ENCODE results near the gene DDC. TPM values are rescaled to one million over a fixed set of nuclear protein-coding genes. Genes with fewer than 3 reads are reported as not detected.

Gene DDC
- polyA plus RNA-seq, 1 donor (not counting 4 experiments of a cell fraction or from before 2014, with no cell fraction given) = not detected

GRCh38 chr7:50559881-50560280 lies 5.3 kb downstream of the DDC start:
- Histone ChIP-seq H3K9me1 (ENCODE audit: control insufficient read depth, extremely low read depth, insufficient read depth, low read length) (no peaks in the 10 kb centered on the region), H3K4me2 (ENCODE audit: control insufficient read depth, extremely low read depth, insufficient read depth, low read depth, low read length) (no peak overlapping the region), H3K9me3 (ENCODE audit: control insufficient read depth, low read depth, low read length) (no peaks in the 10 kb centered on the region), H3K27ac (ENCODE audit: control insufficient read depth, insufficient read depth, low read length) (no peak overlapping the region), H3K9ac (ENCODE audit: control insufficient read depth, extremely low read depth, insufficient read depth, low read length) (no peak overlapping the region), H3K27me3 (ENCODE audit: control insufficient read depth, extremely low read depth, insufficient read depth, low read length) (peaks cover 42% of the 10 kb centered on the region), H3K4me3 (ENCODE audit: control insufficient read depth in 2 of 3, extremely low read depth in 1 of 3, insufficient read depth in 2 of 3, low read depth in 1 of 3, low read length in 3 of 3) (no peak overlapping the region), H3K36me3 (ENCODE audit: control insufficient read depth in 2 of 2, extremely low read depth in 1 of 2, insufficient read depth in 2 of 2, low read length in 2 of 2) (no peaks in the 10 kb centered on the region), H2AFZ (ENCODE audit: control insufficient read depth, low read length) (no peak overlapping the region), H3K4me1 (ENCODE audit: control insufficient read depth, extremely low read depth, insufficient read depth, low read length) (no peaks in the 10 kb centered on the region), H4K20me1 (ENCODE audit: control insufficient read depth, extremely low read depth, insufficient read depth, low read length) (no peaks in the 10 kb centered on the region), H3K79me2 (ENCODE audit: control insufficient read depth, insufficient read depth, low read length) (no peaks in the 10 kb centered on the region)
- DNase-seq (ENCODE audit: low read depth, low spot score) = no peak
- no peak for FAIRE-seq
- TF ChIP-seq EZH2 (IDR thresholded peaks at IDR 0.05; ENCODE audit: low read length) (no peak), CTCF (optimal IDR thresholded peaks at IDR 0.05 in 1 of 3, IDR thresholded peaks at IDR 0.05 in 1 of 3, conservative IDR thresholded peaks at IDR 0.05 in 1 of 3; ENCODE audit: extremely low read depth in 1 of 3, insufficient read depth in 2 of 3, low read length in 3 of 3) (no peak)
- dilution Hi-C loops (cut with MboI; ENCODE audit: extremely low pct_ligation_motif_present, low sequenced_read_pairs) = no loop called here

GRCh38 chr7:50558294-50559053 lies 6.7 kb downstream of the DDC start:
- dilution Hi-C loops (cut with MboI; ENCODE audit: extremely low pct_ligation_motif_present, low sequenced_read_pairs) = no loop called here
- no peak for FAIRE-seq
- no peak overlapping the region for H3K27ac ChIP-seq (ENCODE audit: control insufficient read depth, insufficient read depth, low read length)

More at GRCh38 chr7:50558294-50559053, 6.7 kb downstream of the DDC start:
- Histone ChIP-seq H3K27me3 (ENCODE audit: control insufficient read depth, extremely low read depth, insufficient read depth, low read length) (peaks cover 38% of the 10 kb centered on the region), H2AFZ (ENCODE audit: control insufficient read depth, low read length) (no peak overlapping the region), H3K4me1 (ENCODE audit: control insufficient read depth, extremely low read depth, insufficient read depth, low read length) (no peaks in the 10 kb centered on the region), H3K36me3 (ENCODE audit: control insufficient read depth in 2 of 2, extremely low read depth in 1 of 2, insufficient read depth in 2 of 2, low read length in 2 of 2) (no peaks in the 10 kb centered on the region), H3K4me3 (ENCODE audit: control insufficient read depth in 2 of 3, extremely low read depth in 1 of 3, insufficient read depth in 2 of 3, low read depth in 1 of 3, low read length in 3 of 3) (no peak overlapping the region), H3K4me2 (ENCODE audit: control insufficient read depth, extremely low read depth, insufficient read depth, low read depth, low read length) (no peak overlapping the region), H3K9me1 (ENCODE audit: control insufficient read depth, extremely low read depth, insufficient read depth, low read length) (no peaks in the 10 kb centered on the region), H3K9me3 (ENCODE audit: control insufficient read depth, low read depth, low read length) (no peaks in the 10 kb centered on the region), H3K79me2 (ENCODE audit: control insufficient read depth, insufficient read depth, low read length) (no peaks in the 10 kb centered on the region), H4K20me1 (ENCODE audit: control insufficient read depth, extremely low read depth, insufficient read depth, low read length) (no peaks in the 10 kb centered on the region), H3K9ac (ENCODE audit: control insufficient read depth, extremely low read depth, insufficient read depth, low read length) (no peak overlapping the region)
- TF ChIP-seq EZH2 (IDR thresholded peaks at IDR 0.05; ENCODE audit: low read length) (no peak), CTCF (optimal IDR thresholded peaks at IDR 0.05 in 1 of 3, IDR thresholded peaks at IDR 0.05 in 1 of 3, conservative IDR thresholded peaks at IDR 0.05 in 1 of 3; ENCODE audit: extremely low read depth in 1 of 3, insufficient read depth in 2 of 3, low read length in 3 of 3) (no peak)
- DNase-seq (ENCODE audit: low read depth, low spot score) = no peak

Measured in keratinocyte (primary cell).